IMR-90 (cell line): Measurements from ENCODE around the gene ZNF526.

ENCODE experiments used
- POLR2A ChIP-seq: IDR thresholded peaks from 2 replicates; pipeline ENCODE4 v1.6.1; 2012; ENCODE audit warnings: mild to moderate bottlenecking, low read depth, low read length
- USF2 ChIP-seq: fragments of 150-350 bp; IDR thresholded peaks from 2 replicates; pipeline ENCODE4 v1.6.1; 2017; ENCODE audit warnings: mild to moderate bottlenecking, antibody characterized with exemption, low read length, low read depth
- TF ChIP-seq, protein P1 (sequence below): conservative IDR thresholded peaks from 2 replicates; pipeline ENCODE4 v1.5.1; 2012; ENCODE audit warnings: mild to moderate bottlenecking, low read depth, low read length, improper control_type of control experiment
- TF ChIP-seq, protein P2 (sequence below): fragments of 150-350 bp; IDR thresholded peaks from 2 replicates; pipeline ENCODE4 v1.6.1; 2016; ENCODE audit warnings: low read depth, mild to moderate bottlenecking, low read length, moderate library complexity, borderline replicate concordance

GRCh38 chr19:42226886-42227285 is 6.8 kb downstream of the ZNF526 start:
- TF ChIP-seq POLR2A (no peak), USF2 (no peak)
- TF ChIP-seq, protein P1, sequence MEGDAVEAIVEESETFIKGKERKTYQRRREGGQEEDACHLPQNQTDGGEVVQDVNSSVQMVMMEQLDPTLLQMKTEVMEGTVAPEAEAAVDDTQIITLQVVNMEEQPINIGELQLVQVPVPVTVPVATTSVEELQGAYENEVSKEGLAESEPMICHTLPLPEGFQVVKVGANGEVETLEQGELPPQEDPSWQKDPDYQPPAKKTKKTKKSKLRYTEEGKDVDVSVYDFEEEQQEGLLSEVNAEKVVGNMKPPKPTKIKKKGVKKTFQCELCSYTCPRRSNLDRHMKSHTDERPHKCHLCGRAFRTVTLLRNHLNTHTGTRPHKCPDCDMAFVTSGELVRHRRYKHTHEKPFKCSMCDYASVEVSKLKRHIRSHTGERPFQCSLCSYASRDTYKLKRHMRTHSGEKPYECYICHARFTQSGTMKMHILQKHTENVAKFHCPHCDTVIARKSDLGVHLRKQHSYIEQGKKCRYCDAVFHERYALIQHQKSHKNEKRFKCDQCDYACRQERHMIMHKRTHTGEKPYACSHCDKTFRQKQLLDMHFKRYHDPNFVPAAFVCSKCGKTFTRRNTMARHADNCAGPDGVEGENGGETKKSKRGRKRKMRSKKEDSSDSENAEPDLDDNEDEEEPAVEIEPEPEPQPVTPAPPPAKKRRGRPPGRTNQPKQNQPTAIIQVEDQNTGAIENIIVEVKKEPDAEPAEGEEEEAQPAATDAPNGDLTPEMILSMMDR, result no peak
- TF ChIP-seq, protein P2, sequence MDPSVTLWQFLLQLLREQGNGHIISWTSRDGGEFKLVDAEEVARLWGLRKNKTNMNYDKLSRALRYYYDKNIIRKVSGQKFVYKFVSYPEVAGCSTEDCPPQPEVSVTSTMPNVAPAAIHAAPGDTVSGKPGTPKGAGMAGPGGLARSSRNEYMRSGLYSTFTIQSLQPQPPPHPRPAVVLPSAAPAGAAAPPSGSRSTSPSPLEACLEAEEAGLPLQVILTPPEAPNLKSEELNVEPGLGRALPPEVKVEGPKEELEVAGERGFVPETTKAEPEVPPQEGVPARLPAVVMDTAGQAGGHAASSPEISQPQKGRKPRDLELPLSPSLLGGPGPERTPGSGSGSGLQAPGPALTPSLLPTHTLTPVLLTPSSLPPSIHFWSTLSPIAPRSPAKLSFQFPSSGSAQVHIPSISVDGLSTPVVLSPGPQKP, result no peak
